Breast epithelium (tissue), 4 donors: ENCODE measurements around the gene CDX1. TPM values are rescaled to one million over a fixed set of nuclear protein-coding genes. Genes with fewer than 3 reads are reported as not detected.

ENCODE experiments used
- DNase-seq, 2 donors: peaks; one replicate each; pipeline ENCODE4 v3.0.0-alpha.2; 2019; ENCODE audit warnings: low spot score in 2 of 2
- H3K27ac ChIP-seq, 2 donors: fragments of 200-600 bp; sonication (generic) in 1 of 2; one replicate each; pipeline ENCODE4 v1.5.1; 2016 to 2019; ENCODE audit warnings: mild to moderate bottlenecking in 1 of 2
- H3K27me3 ChIP-seq, 2 donors: fragments of 200-600 bp; sonication (generic) in 1 of 2; one replicate each; pipeline versions ENCODE4 v1.5.1 to v1.6.0; 2017 to 2019; ENCODE audit warnings: control low read depth in 1 of 2, mild to moderate bottlenecking in 1 of 2
- H3K36me3 ChIP-seq: fragments of 200-600 bp; one replicate; pipeline ENCODE4 v1.5.1; 2019
- H3K4me1 ChIP-seq, 2 donors: fragments of 200-600 bp; sonication (generic); one replicate each; pipeline ENCODE4 v1.5.1; 2016 to 2019; ENCODE audit warnings: control low read depth in 1 of 2
- H3K4me3 ChIP-seq, 3 donors: fragments of 200-600 bp; sonication (generic); 1 replicate in 2 of 3; 2 replicates in 1 of 3; pipeline ENCODE4 v1.5.1; 2016 to 2019; ENCODE audit warnings: mild to moderate bottlenecking in 3 of 3, moderate library complexity in 2 of 3
- H3K9me3 ChIP-seq, 2 donors: fragments of 200-600 bp; sonication (generic) in 1 of 2; one replicate each; pipeline ENCODE4 v1.5.1; 2016 to 2019; ENCODE audit warnings: control low read depth in 1 of 2
- CTCF ChIP-seq, 3 donors: fragments of 450-650 bp; IDR thresholded peaks; one replicate each; pipeline ENCODE4 v1.5.1; 2016 to 2017; ENCODE audit warnings: antibody characterized with exemption in 3 of 3, mild to moderate bottlenecking in 3 of 3, moderate library complexity in 3 of 3
- POLR2A ChIP-seq: fragments of 450-650 bp; IDR thresholded peaks from one replicate; pipeline ENCODE4 v1.6.1; 2016; ENCODE audit warnings: antibody characterized with exemption, mild to moderate bottlenecking, moderate library complexity
- POLR2AphosphoS5 ChIP-seq, 3 donors: sonication (generic); formaldehyde crosslinking; IDR thresholded peaks; one replicate each; pipeline ENCODE4 v1.6.1; 2017; ENCODE audit warnings: antibody characterized with exemption in 3 of 3
- intact Hi-C: fragments of 100-400 bp; cut with DNase I; formaldehyde crosslinking; loops from one replicate; pipeline ENCODE4 v1.15.1; 2023; ENCODE audit warnings: low total_unique reads
- total RNA-seq, 3 donors: library from RNA; depleted of rRNA; stranded (reverse); fragments of >200 nt; gene quantifications; one replicate each; pipeline ENCODE4 v1.1.0, GENCODE V29; 2016

CDX1 gene
- total RNA-seq, 3 donors from 2014 or later: 1.3 TPM; not detected in 2

DNA sequence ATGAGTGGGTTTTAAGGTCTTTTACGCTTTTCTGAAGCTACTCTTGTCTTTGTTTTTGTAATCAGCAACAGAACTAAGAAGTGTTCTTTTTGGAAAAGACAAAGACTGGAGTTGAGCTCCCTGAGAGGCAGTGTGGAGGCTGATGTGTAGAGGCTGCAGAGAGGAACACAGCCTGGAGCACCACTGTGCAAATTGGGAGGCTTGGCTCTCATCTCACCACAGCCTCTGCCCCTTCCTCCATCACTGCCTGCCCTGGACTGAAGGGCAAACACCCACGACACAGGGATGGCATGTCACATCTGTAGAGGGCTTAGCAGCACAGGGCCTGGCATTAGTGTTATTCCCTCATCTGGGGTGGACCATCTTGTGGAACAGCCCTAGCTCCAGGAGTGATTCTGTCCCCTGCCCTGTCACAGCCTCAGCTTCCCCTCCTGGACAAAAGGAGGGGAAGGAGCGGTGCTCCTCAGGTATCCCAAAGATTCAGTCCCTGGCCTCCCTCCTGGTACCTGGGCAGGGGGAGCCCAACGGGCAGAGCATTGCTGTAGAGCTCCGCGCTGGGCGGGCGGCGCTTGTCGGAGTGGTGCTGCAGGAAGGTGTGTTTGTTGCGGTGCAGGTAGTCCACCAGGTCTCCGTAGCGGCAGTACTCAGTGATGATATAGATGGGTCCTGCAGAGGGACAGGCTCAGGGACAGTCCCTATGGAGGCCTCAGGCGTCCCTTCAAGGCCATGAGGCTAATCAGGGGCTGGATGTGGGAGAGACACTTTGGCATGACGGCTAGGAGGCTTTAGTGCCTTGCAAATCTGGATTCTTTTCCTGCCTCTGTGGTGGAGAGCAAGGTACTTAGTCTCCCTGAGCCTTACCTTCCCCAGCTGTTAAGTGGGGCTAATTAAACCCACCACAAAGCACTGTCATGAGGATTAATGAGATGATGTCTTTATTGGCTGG is 43.8 kb upstream of the CDX1 start:
- Histone ChIP-seq H3K36me3 (no peaks in the 10 kb centered on the region), H3K27me3 (no peaks in the 10 kb centered on the region), H3K4me1 (no peaks in the 10 kb centered on the region), H3K9me3 (no peaks in the 10 kb centered on the region), H3K4me3 (no peak overlapping the region), H3K27ac (peak overlapping the region in 1 of 2 donors; percentile 48)
- TF ChIP-seq POLR2AphosphoS5 (IDR thresholded peaks at IDR 0.05): no peak
- no peak for TF ChIP-seq POLR2A
- TF ChIP-seq CTCF (IDR thresholded peaks at IDR 0.05): no peak
- DNase-seq: no peak
- intact Hi-C loops: no loop called here

DNA sequence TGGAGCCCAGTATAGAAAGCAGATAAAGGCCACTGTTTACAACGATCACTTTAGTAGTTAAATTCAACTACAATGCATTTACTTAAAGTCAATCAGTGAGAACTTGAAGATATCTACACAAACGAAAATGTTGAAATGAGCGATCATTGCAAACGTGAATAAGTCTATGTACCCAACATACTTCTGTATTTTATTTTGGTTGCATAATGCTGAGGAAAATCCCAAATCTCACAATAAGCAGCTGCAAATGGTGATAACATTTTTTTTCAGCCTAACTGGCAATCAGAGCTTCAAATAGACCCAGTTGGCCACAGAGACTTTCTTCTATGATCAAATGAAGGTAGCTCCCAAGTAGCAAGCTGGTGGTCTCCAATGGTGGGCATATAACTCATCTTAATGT is 43.0 kb upstream of the CDX1 start:
- TF ChIP-seq POLR2AphosphoS5 (IDR thresholded peaks at IDR 0.05) (no peak), POLR2A (no peak), CTCF (IDR thresholded peaks at IDR 0.05) (no peak)
- intact Hi-C loops: no loop called here
- no peak overlapping the region for H3K4me3 ChIP-seq
- no peak for DNase-seq
- H3K4me1 ChIP-seq: no peaks in the 10 kb centered on the region
- peak overlapping the region in 1 of 2 donors; percentile 48 for H3K27ac ChIP-seq
- H3K36me3 ChIP-seq: no peaks in the 10 kb centered on the region
- H3K9me3 ChIP-seq: no peaks in the 10 kb centered on the region
- H3K27me3 ChIP-seq: no peaks in the 10 kb centered on the region

- no peaks in the 10 kb centered on the region for H3K9me3 ChIP-seq
- peak overlapping the region in 1 of 2 donors; percentile 74 for H3K27ac ChIP-seq
- no peaks in the 10 kb centered on the region for H3K27me3 ChIP-seq
- H3K4me3 ChIP-seq: no peak overlapping the region
- no peaks in the 10 kb centered on the region for H3K36me3 ChIP-seq
- DNase-seq: no peak
- no peaks in the 10 kb centered on the region for H3K4me1 ChIP-seq
- intact Hi-C loops: no loop called here
- TF ChIP-seq POLR2AphosphoS5 (IDR thresholded peaks at IDR 0.05) (no peak), CTCF (IDR thresholded peaks at IDR 0.05) (no peak), POLR2A (no peak)
These were observed 42.4 kb upstream of the CDX1 start for GRCh38 chr5:150124111-150124557.

DNA sequence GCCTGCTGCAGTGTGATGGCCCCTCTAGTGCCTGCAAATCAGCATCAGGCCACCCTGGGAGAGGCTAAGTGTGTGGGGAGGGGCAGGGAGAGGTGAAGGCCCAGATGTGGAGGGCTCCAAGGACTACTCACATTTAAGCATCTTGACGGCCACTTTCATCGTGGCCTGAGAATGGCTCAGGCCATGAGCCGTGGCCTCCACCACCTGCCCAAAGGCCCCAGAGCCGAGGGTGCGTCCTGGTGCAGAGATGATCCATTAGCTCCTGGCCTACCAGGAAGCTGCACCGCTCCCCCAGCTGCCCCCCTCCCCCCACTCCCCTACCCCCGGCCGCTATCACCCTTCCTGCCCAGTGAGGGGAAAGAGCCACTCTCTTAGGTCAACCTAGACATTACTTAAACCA is 42.0 kb upstream of the CDX1 start:
- intact Hi-C loops: no loop called here
- no peaks in the 10 kb centered on the region for H3K9me3 ChIP-seq
- H3K27ac ChIP-seq: peak overlapping the region in 1 of 2 donors; percentile 74
- TF ChIP-seq CTCF (IDR thresholded peaks at IDR 0.05): no peak
- TF ChIP-seq POLR2AphosphoS5 (IDR thresholded peaks at IDR 0.05): no peak
- no peak for TF ChIP-seq POLR2A
- no peak for DNase-seq
- H3K4me3 ChIP-seq: no peak overlapping the region
- no peaks in the 10 kb centered on the region for H3K4me1 ChIP-seq
- no peaks in the 10 kb centered on the region for H3K27me3 ChIP-seq
- no peaks in the 10 kb centered on the region for H3K36me3 ChIP-seq

DNA sequence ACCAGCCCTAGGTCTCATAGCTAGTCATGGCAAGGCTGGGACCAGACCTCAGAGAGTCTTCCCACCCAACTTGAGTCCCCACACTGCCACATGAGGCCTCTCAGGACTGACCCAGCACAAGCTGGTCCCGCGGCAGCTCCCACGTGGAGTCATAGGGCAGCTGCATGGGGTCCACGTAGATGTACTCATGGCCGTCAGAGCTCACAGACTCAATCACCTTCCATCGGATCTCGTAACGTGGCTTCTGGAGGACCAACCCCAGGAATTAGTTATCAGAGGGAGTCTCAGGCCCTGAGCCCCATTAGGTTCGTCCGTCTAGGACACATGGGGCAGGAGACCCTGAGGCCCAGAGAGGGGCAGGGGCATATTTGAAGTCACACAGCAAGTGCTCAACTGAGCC is 41.2 kb upstream of the CDX1 start:
- Histone ChIP-seq H3K36me3 (no peaks in the 10 kb centered on the region), H3K27me3 (no peaks in the 10 kb centered on the region)

More for the DNA sequence above, 41.2 kb upstream of the CDX1 start:
- DNase-seq: no peak
- Histone ChIP-seq H3K9me3 (no peaks in the 10 kb centered on the region), H3K4me3 (no peak overlapping the region), H3K4me1 (no peaks in the 10 kb centered on the region), H3K27ac (peak overlapping the region in 1 of 2 donors; percentile 74)
- no peak for TF ChIP-seq POLR2AphosphoS5 (IDR thresholded peaks at IDR 0.05)
- TF ChIP-seq POLR2A: no peak
- TF ChIP-seq CTCF (IDR thresholded peaks at IDR 0.05): no peak
- intact Hi-C loops: no loop called here
